Peyer's patch (tissue), 4 donors: ENCODE results near the gene TANGO6.
A peak's percentile ranks its signal among the peaks of the same experiment; 100 is the strongest.

Experiments used
- POLR2A ChIP-seq, 2 donors: fragments of 450-650 bp; IDR thresholded peaks; one replicate each; pipeline ENCODE4 v1.5.1; 2017; ENCODE audit warnings: antibody characterized with exemption in 2 of 2, mild to moderate bottlenecking in 2 of 2, moderate library complexity in 2 of 2
- TF ChIP-seq, protein P1 (sequence below), 6 experiments: fragments of 450-650 bp in 4 of 6; fragments of 200-600 bp in 2 of 6; sonication (generic) in 1 of 6; IDR thresholded peaks; one replicate each; pipeline ENCODE4 v1.5.1; 2017 to 2019; ENCODE audit warnings: antibody characterized with exemption in 6 of 6, mild to moderate bottlenecking in 3 of 6, moderate library complexity in 1 of 6

DNA sequence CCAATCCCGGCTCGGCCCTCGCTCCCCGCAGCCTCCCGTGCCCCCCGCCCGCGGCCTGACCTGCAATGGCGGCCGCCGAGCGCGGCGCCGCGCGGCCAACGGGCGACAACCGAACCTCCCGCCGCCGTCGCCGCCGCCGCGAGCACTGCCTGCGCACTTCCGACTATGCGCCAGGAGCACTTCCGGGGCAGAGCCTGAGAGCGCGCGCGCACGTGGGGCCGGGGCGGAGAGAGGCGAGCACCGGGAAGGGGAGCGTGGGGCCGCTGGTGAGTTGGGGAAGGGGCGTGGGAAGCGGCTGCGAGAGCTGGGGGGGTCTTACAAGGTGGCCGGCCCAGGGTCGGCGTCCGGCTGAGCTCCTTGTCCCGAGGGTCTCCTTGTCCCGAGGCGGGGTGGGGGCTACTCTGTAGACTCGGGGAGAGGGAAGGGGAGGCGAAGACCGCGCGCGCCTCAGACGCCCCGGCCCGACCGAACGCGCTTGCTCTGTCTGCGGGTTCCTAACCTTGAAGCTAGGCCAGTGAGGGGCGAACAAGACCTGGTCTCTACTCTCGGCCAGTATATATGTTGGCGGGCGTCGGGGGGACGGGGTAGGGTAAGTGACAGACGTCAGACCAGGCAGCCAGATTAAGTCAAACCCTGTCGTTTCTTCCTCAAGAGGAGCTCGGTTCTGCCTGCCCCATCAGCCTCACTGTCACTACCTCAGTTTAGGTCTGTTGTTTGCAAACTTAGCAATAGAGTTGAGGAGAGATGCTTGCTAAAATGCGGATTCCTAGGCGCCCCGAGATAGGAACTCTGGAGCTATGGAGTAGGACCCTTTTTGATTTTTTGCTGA, 289.3 kb downstream of the TANGO6 start, which contains the start of the genes CHTF8 and UTP4:
- peak; percentile 55 to 92 for TF ChIP-seq POLR2A (IDR thresholded peaks at IDR 0.05)
- TF ChIP-seq, protein P1, sequence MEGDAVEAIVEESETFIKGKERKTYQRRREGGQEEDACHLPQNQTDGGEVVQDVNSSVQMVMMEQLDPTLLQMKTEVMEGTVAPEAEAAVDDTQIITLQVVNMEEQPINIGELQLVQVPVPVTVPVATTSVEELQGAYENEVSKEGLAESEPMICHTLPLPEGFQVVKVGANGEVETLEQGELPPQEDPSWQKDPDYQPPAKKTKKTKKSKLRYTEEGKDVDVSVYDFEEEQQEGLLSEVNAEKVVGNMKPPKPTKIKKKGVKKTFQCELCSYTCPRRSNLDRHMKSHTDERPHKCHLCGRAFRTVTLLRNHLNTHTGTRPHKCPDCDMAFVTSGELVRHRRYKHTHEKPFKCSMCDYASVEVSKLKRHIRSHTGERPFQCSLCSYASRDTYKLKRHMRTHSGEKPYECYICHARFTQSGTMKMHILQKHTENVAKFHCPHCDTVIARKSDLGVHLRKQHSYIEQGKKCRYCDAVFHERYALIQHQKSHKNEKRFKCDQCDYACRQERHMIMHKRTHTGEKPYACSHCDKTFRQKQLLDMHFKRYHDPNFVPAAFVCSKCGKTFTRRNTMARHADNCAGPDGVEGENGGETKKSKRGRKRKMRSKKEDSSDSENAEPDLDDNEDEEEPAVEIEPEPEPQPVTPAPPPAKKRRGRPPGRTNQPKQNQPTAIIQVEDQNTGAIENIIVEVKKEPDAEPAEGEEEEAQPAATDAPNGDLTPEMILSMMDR (IDR thresholded peaks at IDR 0.05), result no peak
